COLO829 (cell line): ENCODE data around the gene TPSAB1.

Experiments used
- DNase-seq: peaks from one replicate; pipeline ENCODE4 v3.0.0; 2012; ENCODE audit warnings: low spot score

The TPSAB1 gene

GRCh38 chr16:1210461-1210860, 30.0 kb upstream of the TPSAB1 start:
- DNase-seq = no peak

- DNase-seq = no peak
Observed at GRCh38 chr16:1211451-1212268, 28.8 kb upstream of the TPSAB1 start.

GRCh38 chr16:1212616-1213194, 27.8 kb upstream of the TPSAB1 start:
- DNase-seq = no peak

GRCh38 chr16:1213231-1213630, 27.3 kb upstream of the TPSAB1 start:
- no peak for DNase-seq

- DNase-seq = no peak
Observed at GRCh38 chr16:1213796-1214372, 26.6 kb upstream of the TPSAB1 start.

- DNase-seq = no peak
Observed at GRCh38 chr16:1214719-1215118, 25.8 kb upstream of the TPSAB1 start.

- no peak for DNase-seq
Observed at GRCh38 chr16:1215574-1216295, 24.8 kb upstream of the TPSAB1 start.

- DNase-seq = no peak
Observed at GRCh38 chr16:1216296-1216619, 24.2 kb upstream of the TPSAB1 start.

GRCh38 chr16:1216681-1217400, 23.7 kb upstream of the TPSAB1 start:
- DNase-seq = no peak

GRCh38 chr16:1217526-1217925, 23.0 kb upstream of the TPSAB1 start:
- no peak for DNase-seq

- no peak for DNase-seq
Observed at GRCh38 chr16:1218061-1218929, 22.2 kb upstream of the TPSAB1 start.

GRCh38 chr16:1218930-1219611, 21.4 kb upstream of the TPSAB1 start:
- no peak for DNase-seq

GRCh38 chr16:1220098-1220728, 20.3 kb upstream of the TPSAB1 start:
- no peak for DNase-seq

GRCh38 chr16:1220841-1221627, 19.5 kb upstream of the TPSAB1 start:
- DNase-seq = no peak

GRCh38 chr16:1221628-1222552, 18.6 kb upstream of the TPSAB1 start:
- DNase-seq = no peak

- DNase-seq = no peak
Observed at GRCh38 chr16:1222553-1223354, 17.8 kb upstream of the TPSAB1 start.
